ENCODE data around the gene ODF4.

The ODF4 gene

GRCh38 chr17:8337802-8338752 is 1.6 kb upstream of the ODF4 start:
- TF ChIP-seq SIN3A (IDR thresholded peaks at IDR 0.05; ENCODE audit: borderline replicate concordance, insufficient read depth, low read length) (no peak), POLR2AphosphoS5 (IDR thresholded peaks at IDR 0.05; ENCODE audit: low read depth, low read length) (no peak), REST (IDR thresholded peaks at IDR 0.05; ENCODE audit: insufficient read depth in 1 of 2, low read depth in 2 of 2, low read length in 2 of 2) (no peak), TAF1 (IDR thresholded peaks at IDR 0.05; ENCODE audit: borderline replicate concordance, insufficient read depth, low read length) (no peak), FOXP2 (optimal IDR thresholded peaks at IDR 0.05; ENCODE audit: borderline replicate concordance, extremely low read depth, extremely low read length, insufficient read depth) (no peak)

- TF ChIP-seq FOXP2 (optimal IDR thresholded peaks at IDR 0.05; ENCODE audit: borderline replicate concordance, extremely low read depth, extremely low read length, insufficient read depth) (no peak), POLR2AphosphoS5 (IDR thresholded peaks at IDR 0.05; ENCODE audit: low read depth, low read length) (no peak), TAF1 (IDR thresholded peaks at IDR 0.05; ENCODE audit: borderline replicate concordance, insufficient read depth, low read length) (no peak), REST (IDR thresholded peaks at IDR 0.05; ENCODE audit: insufficient read depth in 1 of 2, low read depth in 2 of 2, low read length in 2 of 2) (no peak), SIN3A (IDR thresholded peaks at IDR 0.05; ENCODE audit: borderline replicate concordance, insufficient read depth, low read length) (no peak)
These were observed 893 bp upstream of the ODF4 start for GRCh38 chr17:8338753-8339140.

- TF ChIP-seq TAF1 (IDR thresholded peaks at IDR 0.05; ENCODE audit: borderline replicate concordance, insufficient read depth, low read length), result no peak
- TF ChIP-seq POLR2AphosphoS5 (IDR thresholded peaks at IDR 0.05; ENCODE audit: low read depth, low read length), result no peak
- no peak for TF ChIP-seq SIN3A (IDR thresholded peaks at IDR 0.05; ENCODE audit: borderline replicate concordance, insufficient read depth, low read length)
- no peak for TF ChIP-seq FOXP2 (optimal IDR thresholded peaks at IDR 0.05; ENCODE audit: borderline replicate concordance, extremely low read depth, extremely low read length, insufficient read depth)
These were observed 1.8 kb downstream of the ODF4 start for GRCh38 chr17:8341456-8341855.

GRCh38 chr17:8345052-8345690 is 5.5 kb downstream of the ODF4 start:
- TF ChIP-seq REST (IDR thresholded peaks at IDR 0.05; ENCODE audit: insufficient read depth in 1 of 2, low read depth in 2 of 2, low read length in 2 of 2), result no peak
- no peak for TF ChIP-seq FOXP2 (optimal IDR thresholded peaks at IDR 0.05; ENCODE audit: borderline replicate concordance, extremely low read depth, extremely low read length, insufficient read depth)
- TF ChIP-seq TAF1 (IDR thresholded peaks at IDR 0.05; ENCODE audit: borderline replicate concordance, insufficient read depth, low read length), result no peak
- TF ChIP-seq POLR2AphosphoS5 (IDR thresholded peaks at IDR 0.05; ENCODE audit: low read depth, low read length), result no peak
- no peak for TF ChIP-seq SIN3A (IDR thresholded peaks at IDR 0.05; ENCODE audit: borderline replicate concordance, insufficient read depth, low read length)

- TF ChIP-seq SIN3A (IDR thresholded peaks at IDR 0.05; ENCODE audit: borderline replicate concordance, insufficient read depth, low read length) (no peak), FOXP2 (optimal IDR thresholded peaks at IDR 0.05; ENCODE audit: borderline replicate concordance, extremely low read depth, extremely low read length, insufficient read depth) (no peak), TAF1 (IDR thresholded peaks at IDR 0.05; ENCODE audit: borderline replicate concordance, insufficient read depth, low read length) (no peak), REST (IDR thresholded peaks at IDR 0.05; ENCODE audit: insufficient read depth in 1 of 2, low read depth in 2 of 2, low read length in 2 of 2) (no peak), POLR2AphosphoS5 (IDR thresholded peaks at IDR 0.05; ENCODE audit: low read depth, low read length) (no peak)
These were observed 6.5 kb downstream of the ODF4 start for GRCh38 chr17:8345951-8346665.

All from PFSK-1 (cell line).